Lung (tissue), 12 donors: ENCODE data around the gene NRGN. TPM values are rescaled to one million over a fixed set of nuclear protein-coding genes. Genes with fewer than 3 reads are reported as not detected.

Experiments used
- ATAC-seq: fragments of 200-7000 bp; cut with Tn5 transposase; one replicate; pipeline ENCODE4 v1.9.1; 2020; ENCODE audit warnings: moderate number of reproducible peaks; ENCODE audit not compliant: insufficient read depth, low FRiP score
- DNase-seq, 3 donors: peaks; one replicate each; pipeline ENCODE4 v3.0.0-alpha.2; 2013 to 2017
- H3K27ac ChIP-seq, 2 donors: one replicate each; pipeline ENCODE4 v1.5.1; 2013; ENCODE audit warnings: mild to moderate bottlenecking in 2 of 2, moderate library complexity in 2 of 2, control low read depth in 1 of 2, inconsistent platforms in 1 of 2, low read depth in 1 of 2, low read length in 1 of 2
- H3K27me3 ChIP-seq, 3 donors: one replicate each; pipeline ENCODE4 v1.5.1; 2013; ENCODE audit warnings: low read length in 2 of 3; ENCODE audit not compliant: control insufficient read depth in 3 of 3, insufficient read depth in 3 of 3
- H3K36me3 ChIP-seq, 4 donors: one replicate each; pipeline ENCODE4 v1.5.1; 2013; ENCODE audit warnings: low read length in 4 of 4, mild to moderate bottlenecking in 1 of 4, moderate library complexity in 1 of 4; ENCODE audit not compliant: control insufficient read depth in 4 of 4, insufficient read depth in 4 of 4
- H3K4me1 ChIP-seq, 5 donors: one replicate each; pipeline ENCODE4 v1.5.1; 2013; ENCODE audit warnings: low read length in 5 of 5, mild to moderate bottlenecking in 2 of 5, moderate library complexity in 1 of 5; ENCODE audit not compliant: control insufficient read depth in 5 of 5, insufficient read depth in 5 of 5
- H3K4me3 ChIP-seq: one replicate; pipeline ENCODE4 v1.5.1; 2013; ENCODE audit warnings: mild to moderate bottlenecking, control low read depth, moderate library complexity
- H3K9ac ChIP-seq, 2 donors: one replicate each; pipeline ENCODE4 v1.5.1; 2013; ENCODE audit warnings: low read length in 2 of 2, control low read depth in 1 of 2; ENCODE audit not compliant: insufficient read depth in 1 of 2
- H3K9me3 ChIP-seq, 4 donors: one replicate each; pipeline ENCODE4 v1.5.1; 2013; ENCODE audit warnings: low read length in 3 of 4, mild to moderate bottlenecking in 1 of 4, moderate library complexity in 1 of 4; ENCODE audit not compliant: control insufficient read depth in 4 of 4, insufficient read depth in 3 of 4
- CTCF ChIP-seq: IDR thresholded peaks from 2 replicates; pipeline ENCODE4 v1.5.1; 2012; ENCODE audit warnings: mild to moderate bottlenecking; ENCODE audit errors: control extremely low read depth, extremely low read depth
- WGBS, 2 donors: extraction: QIAGEN DNeasy Blood & Tissue Kit; methylation state at CpG; one replicate each; pipeline ENCODE4 v1.1.7; 2013; 5-methylcytosine and 5-hydroxymethylcytosine counted together
- polyA plus RNA-seq, 2 donors: library from polyadenylated mRNA; stranded (reverse); fragments of 200-250 nt; gene quantifications; one replicate each; pipeline ENCODE4 v1.2.1, GENCODE V29; 2013
- total RNA-seq, 2 donors: library from RNA; depleted of rRNA in 1 of 2; stranded (reverse); fragments of >200 nt in 1 of 2; gene quantifications; one replicate each; pipeline ENCODE4 v1.2.1, GENCODE V29; 2014 to 2021
- donor health status: control.
- donor health status: control.
- donor health status: Bipolar disorder and iron deficiency.
- donor health status: healthy.
- donor health status: DM: yes; HTN: yes; CAD: no.

The NRGN gene
- total and polyA plus RNA-seq, 4 donors, result 27.2 to 250 (median 87.5) TPM

GRCh38 chr11:124796312-124796711, 56.6 kb downstream of the NRGN start:
- no peaks in the 10 kb centered on the region for H3K9me3 ChIP-seq
- no peak for DNase-seq
- no peaks in the 10 kb centered on the region for H3K36me3 ChIP-seq
- H3K4me1 ChIP-seq, result peaks cover 0 to 31% (median 11%) of the 10 kb centered on the region in 5 donors
- 89 to 95% methylated on average over 3 of the region's 3 CpGs for WGBS, 2 donors
- no peak for ATAC-seq
- H3K9ac ChIP-seq, result no peak overlapping the region
- H3K27me3 ChIP-seq, result no peaks in the 10 kb centered on the region
- no peak overlapping the region for H3K27ac ChIP-seq
- H3K4me3 ChIP-seq, result no peak overlapping the region
- TF ChIP-seq CTCF, result no peak

Other genes with a start within 250 kb of the NRGN start
- not detected for gene OR8B12, start 196.3 kb upstream of the NRGN start, total RNA-seq
- not detected for gene OR8B12, start 196.3 kb upstream of the NRGN start, polyA plus RNA-seq
- not detected for gene OR8A1, start 169.9 kb upstream of the NRGN start, total RNA-seq
- not detected for gene OR8A1, start 169.9 kb upstream of the NRGN start, polyA plus RNA-seq
- not detected for gene PANX3, start 128.5 kb upstream of the NRGN start, total RNA-seq
- gene PANX3, start 128.5 kb upstream of the NRGN start, polyA plus RNA-seq, result not detected
- 10 to 100 TPM; 42.3 to 47.0 TPM for gene TBRG1, start 117.1 kb upstream of the NRGN start, total RNA-seq
- gene TBRG1, start 117.1 kb upstream of the NRGN start, polyA plus RNA-seq, result 10 to 100 TPM; 31.3 to 32.9 TPM
- gene SIAE, start 66.2 kb upstream of the NRGN start, total RNA-seq, result 10 to 100 TPM; 26.3 to 37.1 TPM
- gene SIAE, start 66.2 kb upstream of the NRGN start, polyA plus RNA-seq, result 10 to 100 TPM; 18.7 to 27.0 TPM
- gene SPA17, start 66.0 kb upstream of the NRGN start, total RNA-seq, result 10 to 100 TPM; 14.4 to 15.6 TPM
- gene SPA17, start 66.0 kb upstream of the NRGN start, polyA plus RNA-seq, result 10 to 100 TPM; 16.4 to 28.9 TPM
- gene VSIG2, start 12.3 kb downstream of the NRGN start, total RNA-seq, result 10 to 100 TPM; 20.9 to 39.8 TPM
- 10 to 100 TPM; 20.2 to 30.4 TPM for gene VSIG2, start 12.3 kb downstream of the NRGN start, polyA plus RNA-seq
- 100 to 1,000 TPM; 122 to 142 TPM for gene ESAM, start 22.3 kb downstream of the NRGN start, total RNA-seq
- gene ESAM, start 22.3 kb downstream of the NRGN start, polyA plus RNA-seq, result 100 to 1,000 TPM in 1 of 2 donors, 10 to 100 TPM in 1; 77.7 to 139 TPM
- 10 to 100 TPM; 15.0 to 33.6 TPM for gene MSANTD2, start 60.5 kb downstream of the NRGN start, total RNA-seq
- 10 to 100 TPM in 1 of 2 donors, 1 to 10 TPM in 1; 3.9 to 16.4 TPM for gene MSANTD2, start 60.5 kb downstream of the NRGN start, polyA plus RNA-seq
- 10 to 100 TPM; 16.7 to 16.8 TPM for gene ROBO3, start 125.5 kb downstream of the NRGN start, total RNA-seq
- 10 to 100 TPM in 1 of 2 donors, 1 to 10 TPM in 1; 9.3 to 13.5 TPM for gene ROBO3, start 125.5 kb downstream of the NRGN start, polyA plus RNA-seq
- gene ROBO4, start 157.9 kb downstream of the NRGN start, total RNA-seq, result 10 to 100 TPM; 51.7 to 52.1 TPM
- 10 to 100 TPM; 27.3 to 32.1 TPM for gene ROBO4, start 157.9 kb downstream of the NRGN start, polyA plus RNA-seq
- gene HEPN1, start 179.3 kb downstream of the NRGN start, total RNA-seq, result not detected
- gene HEPN1, start 179.3 kb downstream of the NRGN start, polyA plus RNA-seq, result not detected
- gene HEPACAM, start 196.1 kb downstream of the NRGN start, total RNA-seq, result not detected
- gene HEPACAM, start 196.1 kb downstream of the NRGN start, polyA plus RNA-seq, result under 1 TPM in 1 of 2 donors, not detected in 1; 0.02 TPM
- gene CCDC15, start 214.3 kb downstream of the NRGN start, total RNA-seq, result 1 to 10 TPM; 1.2 to 5.1 TPM
- under 1 TPM; 0.65 to 0.91 TPM for gene CCDC15, start 214.3 kb downstream of the NRGN start, polyA plus RNA-seq